ACC112 (cell line): ENCODE measurements around the gene AOX1.
"Not testable (repeated sequence)": the region's sequence is repeated elsewhere in the genome, so short reads cannot be mapped to it uniquely, and the experiment has no call there.

Experiments
- H2AFZ ChIP-seq: fragments of 200-600 bp; sonication (generic); one replicate; pipeline ENCODE4 v1.6.0; 2017; ENCODE audit warnings: antibody characterized with exemption, low read length; ENCODE audit not compliant: unreplicated experiment
- H3K27ac ChIP-seq: fragments of 200-600 bp; sonication (generic); 2 replicates; pipeline ENCODE4 v1.5.1; 2014; ENCODE audit warnings: low read depth, mild to moderate bottlenecking, antibody characterized with exemption, low read length, moderate library complexity
- H3K27me3 ChIP-seq: fragments of 200-600 bp; sonication (generic); 2 replicates; pipeline ENCODE4 v1.6.1; 2014; ENCODE audit warnings: mild to moderate bottlenecking, antibody characterized with exemption, low read length, moderate library complexity, mixed read lengths; ENCODE audit not compliant: insufficient read depth
- H3K36me3 ChIP-seq: fragments of 200-600 bp; sonication (generic); 2 replicates; pipeline ENCODE4 v1.6.1; 2016; ENCODE audit warnings: mild to moderate bottlenecking, antibody characterized with exemption, low read length, moderate library complexity, mixed read lengths; ENCODE audit not compliant: insufficient read depth
- H3K4me1 ChIP-seq: fragments of 200-600 bp; sonication (generic); one replicate; pipeline ENCODE4 v1.6.1; 2016; ENCODE audit warnings: low read length, mixed read lengths; ENCODE audit not compliant: insufficient read depth, unreplicated experiment, control insufficient read depth
- H3K4me3 ChIP-seq: fragments of 200-600 bp; sonication (generic); 2 replicates; pipeline ENCODE4 v1.5.1; 2014; ENCODE audit warnings: mild to moderate bottlenecking, low read depth, low read length
- H3K79me2 ChIP-seq: fragments of 200-600 bp; sonication (generic); one replicate; pipeline ENCODE4 v1.6.0; 2016; ENCODE audit warnings: low read length; ENCODE audit not compliant: control insufficient read depth, unreplicated experiment, insufficient read depth

AOX1 gene

DNA sequence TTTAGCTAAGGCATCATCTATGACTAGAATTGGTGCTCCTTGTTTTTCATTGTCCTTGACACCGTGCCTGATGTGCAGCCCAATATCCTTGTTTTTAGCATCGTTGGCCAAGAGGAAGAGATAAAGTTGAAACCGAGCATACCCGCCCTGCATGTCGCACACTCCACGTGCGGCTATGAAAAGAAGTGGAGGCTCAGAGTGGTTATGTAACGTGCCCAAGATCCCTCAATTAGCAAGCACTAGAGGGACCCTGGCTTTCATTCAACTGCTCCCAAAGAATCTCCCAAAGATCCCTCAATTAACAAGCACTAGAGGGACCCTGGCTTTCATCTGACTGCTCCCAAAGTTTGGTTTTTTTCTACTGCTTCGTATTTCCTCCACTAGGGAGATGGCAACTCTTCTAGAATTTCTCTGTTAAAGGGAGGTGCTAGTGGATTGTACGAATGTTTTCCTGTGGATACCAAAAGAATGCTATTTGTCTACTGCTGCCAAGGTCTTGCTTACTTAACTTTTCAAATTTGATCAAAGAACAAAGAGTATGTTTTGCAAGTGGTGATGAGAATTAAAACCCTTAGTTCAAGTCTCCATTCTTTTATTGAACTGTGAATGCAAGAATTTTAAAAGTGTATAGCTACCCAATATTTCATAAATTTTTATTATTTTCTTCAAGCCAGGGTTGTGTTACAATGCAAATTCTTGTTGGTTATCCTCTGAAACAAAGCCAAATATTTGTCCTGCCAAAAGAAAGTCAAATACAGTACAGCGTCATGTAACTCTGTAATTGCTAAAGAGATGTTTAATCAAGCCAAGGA is 92.1 kb downstream of the AOX1 start:
- Histone ChIP-seq H3K4me1 (peaks cover 30% of the 10 kb centered on the region), H3K79me2 (no peaks in the 10 kb centered on the region), H3K36me3 (no peaks in the 10 kb centered on the region), H3K27ac (peak overlapping the region; percentile 62), H3K4me3 (peak overlapping the region; percentile 26), H3K27me3 (no peaks in the 10 kb centered on the region), H2AFZ (peak overlapping the region; percentile 4)

DNA sequence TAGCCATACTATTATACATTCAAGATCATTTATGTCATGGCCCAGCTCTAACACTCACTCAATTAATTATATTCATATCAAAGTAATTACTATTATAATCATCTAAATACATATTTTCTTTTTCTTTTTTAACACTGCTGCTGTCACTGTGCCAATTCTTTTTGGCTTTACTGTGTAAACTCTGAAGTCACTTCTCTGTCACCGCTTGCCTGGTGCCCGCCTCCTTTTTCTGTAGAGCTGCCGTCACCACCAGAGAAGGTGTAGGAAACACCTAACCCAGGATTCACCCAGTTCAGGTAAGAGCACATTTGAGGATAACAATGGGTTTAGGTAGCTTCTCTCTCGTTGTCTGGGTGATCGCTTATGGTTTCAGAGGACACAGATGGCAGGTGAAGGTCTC is 93.3 kb downstream of the AOX1 start:
- peak overlapping the region; percentile 62 for H3K27ac ChIP-seq
- H3K4me1 ChIP-seq = peaks cover 30% of the 10 kb centered on the region
- no peaks in the 10 kb centered on the region for H3K36me3 ChIP-seq
- H3K79me2 ChIP-seq = no peaks in the 10 kb centered on the region
- H2AFZ ChIP-seq = no peak overlapping the region
- no peaks in the 10 kb centered on the region for H3K27me3 ChIP-seq
- no peak overlapping the region for H3K4me3 ChIP-seq

GRCh38 chr2:200679535-200679934 is 93.7 kb downstream of the AOX1 start:
- Histone ChIP-seq H2AFZ (no peak overlapping the region), H3K27me3 (no peaks in the 10 kb centered on the region), H3K4me1 (peaks cover 30% of the 10 kb centered on the region), H3K36me3 (no peaks in the 10 kb centered on the region), H3K27ac (no peak overlapping the region), H3K79me2 (no peaks in the 10 kb centered on the region), H3K4me3 (no peak overlapping the region)

GRCh38 chr2:200681697-200682096 is 95.9 kb downstream of the AOX1 start:
- no peaks in the 10 kb centered on the region for H3K27me3 ChIP-seq
- H3K4me3 ChIP-seq = no peak overlapping the region
- peaks cover 30% of the 10 kb centered on the region for H3K4me1 ChIP-seq
- no peak overlapping the region for H2AFZ ChIP-seq
- peak overlapping the region; percentile 41; the same call in 1 of the 2 replicates for H3K27ac ChIP-seq
- H3K79me2 ChIP-seq = no peaks in the 10 kb centered on the region
- H3K36me3 ChIP-seq = no peaks in the 10 kb centered on the region

GRCh38 chr2:200682407-200682806 is 96.6 kb downstream of the AOX1 start:
- Histone ChIP-seq H3K27ac (peak overlapping the region; percentile 41; the same call in 1 of the 2 replicates), H3K4me1 (peaks cover 25% of the 10 kb centered on the region)
- H3K4me3 ChIP-seq, H3K27me3 ChIP-seq, H3K36me3 ChIP-seq, H3K79me2 ChIP-seq, H2AFZ ChIP-seq: not testable (repeated sequence)

DNA sequence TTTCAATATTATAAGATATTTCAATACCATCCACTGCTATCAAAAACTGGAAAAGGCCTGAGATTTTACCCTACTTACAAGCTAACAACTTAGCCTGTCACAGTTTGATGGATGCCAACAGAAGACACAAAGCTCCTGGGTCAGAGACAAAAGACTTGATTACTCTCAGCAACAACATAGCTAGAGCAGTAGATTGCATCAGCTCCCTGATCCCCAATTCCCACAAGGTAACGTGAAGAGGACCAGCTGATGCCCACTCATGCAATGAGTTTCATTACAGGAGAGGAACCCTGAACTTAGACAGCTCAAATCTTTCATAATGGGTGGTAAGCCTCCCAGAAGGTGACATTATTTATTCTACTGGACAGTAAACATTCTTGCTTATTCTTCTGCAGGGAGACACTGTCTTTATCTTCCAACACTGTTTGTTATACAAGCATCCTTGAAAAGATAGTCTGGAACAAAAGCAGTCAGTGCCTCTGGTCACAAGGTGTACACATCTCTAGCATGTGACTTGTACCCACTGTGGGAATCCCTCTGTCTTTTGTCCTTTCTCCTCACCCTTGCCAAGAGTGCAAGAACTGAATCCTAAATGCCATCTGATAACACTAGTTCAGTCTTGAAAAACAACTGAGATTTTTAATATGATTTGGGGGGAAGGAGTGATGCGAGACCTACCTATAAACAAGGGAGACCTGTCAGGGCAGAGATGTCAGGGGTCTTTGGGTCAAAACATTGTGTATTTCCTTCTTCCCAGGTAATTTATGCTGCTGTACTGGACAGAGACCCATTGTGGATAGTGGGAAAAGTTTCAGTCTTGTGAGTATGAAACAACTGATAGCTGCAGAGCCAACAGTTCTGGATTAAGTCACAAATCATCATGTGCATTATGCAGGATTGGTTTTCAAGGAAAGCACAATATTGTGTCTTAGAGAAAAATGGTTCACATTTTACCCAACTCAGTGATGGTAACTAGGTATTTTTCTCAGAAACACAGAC is 102.4 kb downstream of the AOX1 start:
- Histone ChIP-seq H3K79me2 (no peaks in the 10 kb centered on the region), H3K4me1 (no peaks in the 10 kb centered on the region), H3K36me3 (no peaks in the 10 kb centered on the region), H2AFZ (no peak overlapping the region), H3K27ac (no peak overlapping the region), H3K27me3 (no peaks in the 10 kb centered on the region), H3K4me3 (no peak overlapping the region)

GRCh38 chr2:200689115-200689514 is 103.3 kb downstream of the AOX1 start:
- H2AFZ ChIP-seq = no peak overlapping the region
- H3K27me3 ChIP-seq = no peaks in the 10 kb centered on the region
- no peaks in the 10 kb centered on the region for H3K79me2 ChIP-seq
- H3K4me3 ChIP-seq = no peak overlapping the region
- H3K27ac ChIP-seq = no peak overlapping the region
- H3K4me1 ChIP-seq = peaks cover 4% of the 10 kb centered on the region
- no peaks in the 10 kb centered on the region for H3K36me3 ChIP-seq

DNA sequence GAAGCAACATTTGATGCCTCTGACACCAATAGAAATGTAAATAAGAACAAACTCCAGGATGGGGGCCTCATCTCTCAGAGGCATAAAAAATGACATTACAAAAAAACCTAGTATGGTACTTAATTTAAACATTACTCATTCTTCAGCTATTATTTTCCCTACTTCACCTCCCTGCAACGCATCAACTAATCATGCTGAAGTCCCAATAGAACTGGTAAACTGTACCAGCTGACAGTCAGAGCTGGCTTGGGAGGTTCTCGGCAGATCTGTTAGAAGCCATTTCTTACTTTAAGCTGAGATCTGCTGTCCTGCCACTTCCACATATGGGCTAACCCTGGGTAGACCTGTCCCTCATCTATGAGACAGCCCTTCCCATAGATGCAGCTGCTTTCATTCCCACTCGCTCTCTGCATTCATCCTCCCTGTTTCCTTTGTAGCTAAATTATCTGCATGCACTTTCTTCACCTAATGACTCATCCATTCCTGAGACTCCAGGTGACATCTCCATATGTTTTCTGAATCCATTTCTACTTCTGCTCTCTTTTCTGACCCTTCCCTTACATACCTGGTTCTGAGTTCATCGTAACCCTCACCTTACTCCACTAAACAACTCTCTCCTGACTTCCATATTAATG is 108.1 kb downstream of the AOX1 start:
- Histone ChIP-seq H3K27ac (no peak overlapping the region), H3K36me3 (no peaks in the 10 kb centered on the region), H3K27me3 (no peaks in the 10 kb centered on the region), H3K79me2 (no peaks in the 10 kb centered on the region), H3K4me1 (peaks cover 6% of the 10 kb centered on the region), H2AFZ (no peak overlapping the region), H3K4me3 (no peak overlapping the region)

DNA sequence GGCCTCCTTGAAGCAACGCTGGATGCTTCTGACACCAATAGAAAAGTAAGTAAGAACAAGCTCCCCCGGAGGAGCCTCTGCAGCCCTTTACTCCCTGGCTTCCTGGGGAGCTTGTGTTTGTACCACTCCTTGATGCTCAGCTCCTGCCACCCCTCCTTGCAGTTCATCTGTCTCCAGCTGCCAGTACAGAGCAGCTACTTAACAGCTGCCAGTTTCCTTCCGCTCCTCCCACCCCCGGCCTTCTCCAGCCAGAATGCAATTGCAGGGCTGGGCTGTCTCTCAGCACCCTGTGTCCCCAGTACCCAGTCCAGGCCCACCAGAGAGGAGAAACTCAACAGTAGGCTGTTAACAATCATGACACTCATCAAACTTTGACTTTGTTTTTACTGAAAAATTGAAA is 109.4 kb downstream of the AOX1 start:
- peaks cover 6% of the 10 kb centered on the region for H3K4me1 ChIP-seq
- no peak overlapping the region for H3K27ac ChIP-seq
- no peak overlapping the region for H3K4me3 ChIP-seq
- H3K27me3 ChIP-seq = no peaks in the 10 kb centered on the region
- no peak overlapping the region for H2AFZ ChIP-seq
- no peaks in the 10 kb centered on the region for H3K36me3 ChIP-seq
- H3K79me2 ChIP-seq = no peaks in the 10 kb centered on the region

GRCh38 chr2:200695601-200696000 is 109.8 kb downstream of the AOX1 start:
- no peaks in the 10 kb centered on the region for H3K27me3 ChIP-seq
- H3K79me2 ChIP-seq = no peaks in the 10 kb centered on the region
- H3K27ac ChIP-seq = no peak overlapping the region
- H3K36me3 ChIP-seq = no peaks in the 10 kb centered on the region
- no peak overlapping the region for H3K4me3 ChIP-seq
- H3K4me1 ChIP-seq = peaks cover 6% of the 10 kb centered on the region
- H2AFZ ChIP-seq = no peak overlapping the region
